K562 (cell line): ENCODE data around the gene UBE2E2. TPM values are rescaled to one million over a fixed set of nuclear protein-coding genes. Genes with fewer than 3 reads are reported as not detected.

ENCODE experiments used
- ATAC-seq: fragments of 200-7000 bp; cut with Tn5 transposase; 3 replicates; pipeline ENCODE4 v1.9.1; 2020; ENCODE audit warnings: moderate library complexity
- BruUV-seq: library from RNA; stranded (reverse); fragments of 400-500 nt; replicated peaks from 2 replicates; lab custom pipeline; 2021; lab: Mats Ljungman, UMichigan
- CTCF ChIA-PET: fragments of 300-600 bp; formaldehyde crosslinking; extraction: SDS; loops from one replicate; lab custom pipeline; 2021; ENCODE audit warnings: low intra/inter-chr PET ratio; lab: Yijun Ruan, JAX
- POLR2A ChIA-PET: fragments of 300-600, 350-650 bp; sonication (Branson Sonifier 250); formaldehyde crosslinking; extraction: SDS; loops from one replicate; lab custom pipeline; 2021; ENCODE audit warnings: antibody characterized with exemption, inconsistent platforms; lab: Yijun Ruan, JAX
- DNase-seq, 4 experiments: peaks; one replicate each; pipeline versions ENCODE4 v3.0.0 to v3.0.0-alpha.2; 2011 to 2018; ENCODE audit warnings: low spot score in 3 of 4, mixed read lengths in 3 of 4; ENCODE audit errors: extremely low read depth in 1 of 4
- FAIRE-seq: peaks from 2 replicates; lab custom pipeline; 2011; peaks lifted over from hg19 to GRCh38; lab: Jason Lieb, UNC
- H2AFZ ChIP-seq: 2 replicates; pipeline ENCODE4 v1.6.0; 2011; ENCODE audit warnings: low read depth, low read length, control low read depth, inconsistent platforms
- H3K27ac ChIP-seq: fragments of 200-600 bp; 3 replicates; pipeline ENCODE4 v1.8.0; 2011; ENCODE audit warnings: low read depth, mild to moderate bottlenecking, control low read depth, inconsistent platforms, low read length, moderate library complexity, mixed read lengths; ENCODE audit errors: extremely low read depth
- H3K27me3 ChIP-seq, 2 experiments: fragments of 300-600 bp in 1 of 2; 2 replicates in 1 of 2; 3 replicates in 1 of 2; pipeline versions ENCODE4 v1.6.0 to v1.8.0; 2011; ENCODE audit warnings: inconsistent platforms in 2 of 2, low read length in 2 of 2, mild to moderate bottlenecking in 1 of 2, mixed read lengths in 1 of 2, moderate library complexity in 1 of 2; ENCODE audit not compliant: control insufficient read depth in 2 of 2, insufficient read depth in 2 of 2
- H3K36me3 ChIP-seq: fragments of 300-600 bp; 3 replicates; pipeline ENCODE4 v1.8.0; 2011; ENCODE audit warnings: mild to moderate bottlenecking, low read length, inconsistent platforms; ENCODE audit not compliant: control insufficient read depth, insufficient read depth
- H3K4me1 ChIP-seq, 2 experiments: fragments of 200-600 bp in 1 of 2; replicated peaks in 1 of 2; 2 replicates in 1 of 2; 3 replicates in 1 of 2; pipeline versions ENCODE4 v1.5.1 to v1.8.0; 2011; ENCODE audit warnings: inconsistent platforms in 2 of 2, low read length in 2 of 2, mild to moderate bottlenecking in 1 of 2, mixed read lengths in 1 of 2, moderate library complexity in 1 of 2; ENCODE audit not compliant: control insufficient read depth in 2 of 2, insufficient read depth in 2 of 2
- H3K4me2 ChIP-seq: 2 replicates; pipeline ENCODE4 v1.6.1; 2011; ENCODE audit warnings: low read length, control low read depth, inconsistent platforms, mixed read lengths; ENCODE audit not compliant: insufficient read depth
- H3K4me3 ChIP-seq: fragments of 200-600 bp; sonication (generic), shearing (Covaris generic); 2 replicates; pipeline ENCODE4 v1.5.1; 2016; ENCODE audit warnings: control low read depth, inconsistent platforms
- H3K79me2 ChIP-seq: fragments of 200-600 bp; 3 replicates; pipeline ENCODE4 v1.8.0; 2011; ENCODE audit warnings: low read length, inconsistent platforms; ENCODE audit not compliant: control insufficient read depth, insufficient read depth
- H3K9ac ChIP-seq, 2 experiments: 2 replicates each; pipeline versions ENCODE4 v1.6.0 to v1.6.1; 2011; ENCODE audit warnings: low read depth in 2 of 2, low read length in 2 of 2, control low read depth in 1 of 2, inconsistent platforms in 1 of 2, mild to moderate bottlenecking in 1 of 2, mixed read lengths in 1 of 2; ENCODE audit not compliant: insufficient read depth in 1 of 2
- H3K9me1 ChIP-seq: one replicate; pipeline ENCODE4 v1.6.0; 2011; ENCODE audit warnings: inconsistent platforms, mild to moderate bottlenecking, low read length, moderate library complexity; ENCODE audit not compliant: control insufficient read depth, insufficient read depth
- H3K9me3 ChIP-seq: replicated peaks from 2 replicates; pipeline ENCODE4 v1.5.1; 2011; ENCODE audit warnings: low read depth, low read length, inconsistent platforms; ENCODE audit not compliant: control insufficient read depth, insufficient read depth
- H4K20me1 ChIP-seq: replicated peaks from 2 replicates; pipeline ENCODE4 v1.6.1; 2011; ENCODE audit warnings: low read length, inconsistent platforms, mixed read lengths; ENCODE audit not compliant: control insufficient read depth, insufficient read depth
- BDP1 ChIP-seq: IDR thresholded peaks from 3 replicates; pipeline ENCODE4 v1.6.1; 2011; ENCODE audit not compliant: insufficient read length, insufficient read depth
- EP400 ChIP-seq: fragments of 450-650 bp; IDR thresholded peaks from 2 replicates; pipeline ENCODE4 v1.6.1; 2017; ENCODE audit warnings: antibody characterized with exemption, mild to moderate bottlenecking, moderate library complexity
- IRF1 ChIP-seq: sonication (generic); formaldehyde crosslinking; IDR thresholded peaks from 2 replicates; pipeline ENCODE4 v1.8.0; 2022; ENCODE audit warnings: missing genetic modification reagents, mild to moderate bottlenecking, borderline replicate concordance
- MTF1 ChIP-seq: fragments of 250-450 bp; sonication (Bioruptor Pico); IDR thresholded peaks from 2 replicates; pipeline ENCODE4 v1.9.0; 2021; ENCODE audit warnings: moderate library complexity, mild to moderate bottlenecking, inconsistent platforms, borderline replicate concordance
- MXI1 ChIP-seq: IDR thresholded peaks from 2 replicates; pipeline ENCODE4 v1.6.1; 2011; ENCODE audit warnings: low read depth, mild to moderate bottlenecking, improper control_type of control experiment, low read length
- RFX7 ChIP-seq: fragments of 250-450 bp; sonication (Bioruptor Pico); IDR thresholded peaks from 2 replicates; pipeline ENCODE4 v1.5.1; 2021; ENCODE audit warnings: mild to moderate bottlenecking
- RNF219 ChIP-seq: fragments of 250-450 bp; sonication (Bioruptor Pico); IDR thresholded peaks from 2 replicates; pipeline ENCODE4 v1.5.0; 2022; ENCODE audit warnings: mild to moderate bottlenecking
- SUPT5H ChIP-seq: fragments of 450-650 bp; IDR thresholded peaks from 2 replicates; pipeline ENCODE4 v1.6.1; 2016
- ZNF668 ChIP-seq: fragments of 250-450 bp; sonication (Bioruptor Pico); IDR thresholded peaks from 2 replicates; pipeline ENCODE4 v1.8.0; 2022; ENCODE audit warnings: mild to moderate bottlenecking, inconsistent platforms
- WGBS: fragments of 100-300 bp; shearing (Covaris generic); methylation state at CpG from one replicate; pipeline ENCODE4 v1.1.6; 2016; ENCODE audit warnings: low coverage, mixed read lengths; ENCODE audit not compliant: insufficient coverage; ENCODE audit errors: missing lambda C conversion rate; 5-methylcytosine and 5-hydroxymethylcytosine counted together
- in situ Hi-C: fragments of 300-500 bp; cut with MboI; formaldehyde crosslinking; loops from 4 replicates; pipeline ENCODE4 v1.15.0; 2018; ENCODE audit warnings: inconsistent platforms, mixed read lengths
- intact Hi-C: fragments of 100-400 bp; cut with micrococcal nuclease; formaldehyde crosslinking; loops from 2 replicates; pipeline ENCODE4 v1.14.2; 2022
- polyA plus RNA-seq, 8 experiments: library from polyadenylated mRNA; depleted of rRNA in 4 of 8; stranded (reverse) in 5 of 8; unstranded in 3 of 8; fragments of >200 nt; fragmentation: Nextera tagmentation in 2 of 8; fragmentation: Illumina TruSeq in 1 of 8; extraction: Ambion mirVana in 2 of 8; extraction: Trizol in 1 of 8; gene quantifications; 2 replicates each; pipeline versions ENCODE4 v1.2.1 to v1.2.3, GENCODE V29; 2011 to 2014; ENCODE audit warnings: inconsistent platforms in 1 of 8, missing spikeins in 1 of 8
- total RNA-seq, 7 experiments: library from RNA; depleted of rRNA in 6 of 7; stranded (reverse); fragments of >200 nt in 6 of 7; fragmentation: Illumina TruSeq in 2 of 7; extraction: Trizol in 2 of 7; gene quantifications; 2 replicates each; pipeline versions ENCODE4 v1.2.1 to v1.2.3, GENCODE V29; 2011 to 2021; ENCODE audit warnings: low replicate concordance in 1 of 7
- TF ChIP-seq, protein P1 (sequence below): fragments of 250-450 bp; sonication (Bioruptor Pico); IDR thresholded peaks from 2 replicates; pipeline ENCODE4 v1.4.0; 2020
- TF ChIP-seq, protein P2 (sequence below): sonication (generic); formaldehyde crosslinking; IDR thresholded peaks from 2 replicates; pipeline ENCODE4 v1.4.0; 2020; ENCODE audit warnings: mild to moderate bottlenecking, missing genetic modification reagents

UBE2E2 gene
- total and polyA plus RNA-seq, 9 of the 15 experiments (the other 6 are each of a cell fraction or from before 2014, with no cell fraction given) = 0.22 to 5.1 (median 1.9) TPM

DNA sequence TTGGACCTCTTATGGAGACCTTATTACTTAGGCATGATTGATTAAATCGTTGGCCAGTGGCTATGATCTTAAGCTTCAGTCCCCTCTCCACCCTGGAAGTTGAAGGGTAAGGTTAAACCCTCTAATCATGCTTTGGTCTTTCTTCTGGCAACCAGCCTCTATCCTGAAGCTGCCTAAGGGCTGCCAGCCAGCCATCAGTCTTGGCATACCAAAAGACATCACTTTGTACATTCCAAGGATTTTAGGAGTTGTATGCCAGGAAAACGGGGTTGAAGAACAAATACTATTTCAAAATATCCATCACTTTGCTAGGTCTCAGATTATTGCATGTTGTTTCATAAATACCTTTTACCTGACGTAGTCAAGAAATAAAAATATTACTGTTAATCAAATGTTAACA, 28.9 kb downstream of the UBE2E2 start (continued):
- TF ChIP-seq RFX7 (CRISPR knock-in tag) = no peak
- TF ChIP-seq, protein P1, sequence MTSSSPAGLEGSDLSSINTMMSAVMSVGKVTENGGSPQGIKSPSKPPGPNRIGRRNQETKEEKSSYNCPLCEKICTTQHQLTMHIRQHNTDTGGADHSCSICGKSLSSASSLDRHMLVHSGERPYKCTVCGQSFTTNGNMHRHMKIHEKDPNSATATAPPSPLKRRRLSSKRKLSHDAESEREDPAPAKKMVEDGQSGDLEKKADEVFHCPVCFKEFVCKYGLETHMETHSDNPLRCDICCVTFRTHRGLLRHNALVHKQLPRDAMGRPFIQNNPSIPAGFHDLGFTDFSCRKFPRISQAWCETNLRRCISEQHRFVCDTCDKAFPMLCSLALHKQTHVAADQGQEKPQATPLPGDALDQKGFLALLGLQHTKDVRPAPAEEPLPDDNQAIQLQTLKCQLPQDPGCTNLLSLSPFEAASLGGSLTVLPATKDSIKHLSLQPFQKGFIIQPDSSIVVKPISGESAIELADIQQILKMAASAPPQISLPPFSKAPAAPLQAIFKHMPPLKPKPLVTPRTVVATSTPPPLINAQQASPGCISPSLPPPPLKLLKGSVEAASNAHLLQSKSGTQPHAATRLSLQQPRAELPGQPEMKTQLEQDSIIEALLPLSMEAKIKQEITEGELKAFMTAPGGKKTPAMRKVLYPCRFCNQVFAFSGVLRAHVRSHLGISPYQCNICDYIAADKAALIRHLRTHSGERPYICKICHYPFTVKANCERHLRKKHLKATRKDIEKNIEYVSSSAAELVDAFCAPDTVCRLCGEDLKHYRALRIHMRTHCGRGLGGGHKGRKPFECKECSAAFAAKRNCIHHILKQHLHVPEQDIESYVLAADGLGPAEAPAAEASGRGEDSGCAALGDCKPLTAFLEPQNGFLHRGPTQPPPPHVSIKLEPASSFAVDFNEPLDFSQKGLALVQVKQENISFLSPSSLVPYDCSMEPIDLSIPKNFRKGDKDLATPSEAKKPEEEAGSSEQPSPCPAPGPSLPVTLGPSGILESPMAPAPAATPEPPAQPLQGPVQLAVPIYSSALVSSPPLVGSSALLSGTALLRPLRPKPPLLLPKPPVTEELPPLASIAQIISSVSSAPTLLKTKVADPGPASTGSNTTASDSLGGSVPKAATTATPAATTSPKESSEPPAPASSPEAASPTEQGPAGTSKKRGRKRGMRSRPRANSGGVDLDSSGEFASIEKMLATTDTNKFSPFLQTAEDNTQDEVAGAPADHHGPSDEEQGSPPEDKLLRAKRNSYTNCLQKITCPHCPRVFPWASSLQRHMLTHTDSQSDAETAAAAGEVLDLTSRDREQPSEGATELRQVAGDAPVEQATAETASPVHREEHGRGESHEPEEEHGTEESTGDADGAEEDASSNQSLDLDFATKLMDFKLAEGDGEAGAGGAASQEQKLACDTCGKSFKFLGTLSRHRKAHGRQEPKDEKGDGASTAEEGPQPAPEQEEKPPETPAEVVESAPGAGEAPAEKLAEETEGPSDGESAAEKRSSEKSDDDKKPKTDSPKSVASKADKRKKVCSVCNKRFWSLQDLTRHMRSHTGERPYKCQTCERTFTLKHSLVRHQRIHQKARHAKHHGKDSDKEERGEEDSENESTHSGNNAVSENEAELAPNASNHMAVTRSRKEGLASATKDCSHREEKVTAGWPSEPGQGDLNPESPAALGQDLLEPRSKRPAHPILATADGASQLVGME (CRISPR knock-in tag) = no peak

- WGBS = 0% methylated on average over 1 of the region's 1 CpG
- Histone ChIP-seq H3K4me3 (no peak overlapping the region), H3K27ac (no peak overlapping the region), H2AFZ (no peak overlapping the region), H3K79me2 (no peaks in the 10 kb centered on the region), H3K9me1 (no peaks in the 10 kb centered on the region), H4K20me1 (no peaks in the 10 kb centered on the region), H3K4me2 (no peak overlapping the region), H3K9me3 (no peaks in the 10 kb centered on the region), H3K9ac (no peak overlapping the region), H3K4me1 (no peaks in the 10 kb centered on the region), H3K36me3 (no peaks in the 10 kb centered on the region), H3K27me3 (no peaks in the 10 kb centered on the region)
- FAIRE-seq (no peak), DNase-seq (no peak), ATAC-seq (no peak)
- ChIA-PET CTCF (no interaction called here), POLR2A (no interaction called here)
- in situ Hi-C loops (no loop called here), intact Hi-C loops (no loop called here)
- no TSS peak for BruUV-seq
- TF ChIP-seq RNF219 (CRISPR knock-in tag) (no peak), ZNF668 (CRISPR knock-in tag) (no peak), MXI1 (no peak), MTF1 (CRISPR knock-in tag) (no peak), IRF1 (CRISPR knock-in tag) (no peak), BDP1 (no peak), EP400 (no peak), SUPT5H (no peak)
- TF ChIP-seq, protein P2, sequence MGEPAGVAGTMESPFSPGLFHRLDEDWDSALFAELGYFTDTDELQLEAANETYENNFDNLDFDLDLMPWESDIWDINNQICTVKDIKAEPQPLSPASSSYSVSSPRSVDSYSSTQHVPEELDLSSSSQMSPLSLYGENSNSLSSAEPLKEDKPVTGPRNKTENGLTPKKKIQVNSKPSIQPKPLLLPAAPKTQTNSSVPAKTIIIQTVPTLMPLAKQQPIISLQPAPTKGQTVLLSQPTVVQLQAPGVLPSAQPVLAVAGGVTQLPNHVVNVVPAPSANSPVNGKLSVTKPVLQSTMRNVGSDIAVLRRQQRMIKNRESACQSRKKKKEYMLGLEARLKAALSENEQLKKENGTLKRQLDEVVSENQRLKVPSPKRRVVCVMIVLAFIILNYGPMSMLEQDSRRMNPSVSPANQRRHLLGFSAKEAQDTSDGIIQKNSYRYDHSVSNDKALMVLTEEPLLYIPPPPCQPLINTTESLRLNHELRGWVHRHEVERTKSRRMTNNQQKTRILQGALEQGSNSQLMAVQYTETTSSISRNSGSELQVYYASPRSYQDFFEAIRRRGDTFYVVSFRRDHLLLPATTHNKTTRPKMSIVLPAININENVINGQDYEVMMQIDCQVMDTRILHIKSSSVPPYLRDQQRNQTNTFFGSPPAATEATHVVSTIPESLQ = no peak
Observed at GRCh38 chr3:23232854-23233253, 29.7 kb downstream of the UBE2E2 start.
